HG03378 (cell line): ENCODE measurements around the gene KCTD2.

Source experiments
- ATAC-seq: cut with Tn5 transposase; IDR thresholded peaks from one replicate; pipeline ENCODE4 v1.9.1; 2021; ENCODE audit warnings: mild to moderate bottlenecking, moderate library complexity; ENCODE audit not compliant: unreplicated experiment

The KCTD2 gene

GRCh38 chr17:75094871-75095399 lies 47.9 kb downstream of the KCTD2 start:
- no peak for ATAC-seq

GRCh38 chr17:75096082-75096625 lies 49.1 kb downstream of the KCTD2 start:
- no peak for ATAC-seq

GRCh38 chr17:75097865-75098264 lies 50.8 kb downstream of the KCTD2 start:
- ATAC-seq = no peak

- ATAC-seq = no peak
These were observed 51.8 kb downstream of the KCTD2 start for GRCh38 chr17:75098861-75099260.

GRCh38 chr17:75099881-75100595 lies 53.0 kb downstream of the KCTD2 start:
- ATAC-seq = no peak

GRCh38 chr17:75102385-75102821 lies 55.4 kb downstream of the KCTD2 start:
- ATAC-seq = no peak

- ATAC-seq = no peak
These were observed 56.9 kb downstream of the KCTD2 start for GRCh38 chr17:75103601-75104554.

GRCh38 chr17:75105126-75106080 lies 58.4 kb downstream of the KCTD2 start:
- ATAC-seq = no peak

GRCh38 chr17:75108193-75108592 lies 61.2 kb downstream of the KCTD2 start:
- no peak for ATAC-seq

GRCh38 chr17:75109046-75109406 lies 62.0 kb downstream of the KCTD2 start:
- ATAC-seq = no peak

- peak; percentile 44 for ATAC-seq
These were observed 62.6 kb downstream of the KCTD2 start, which contains the start of gene ARMC7 for GRCh38 chr17:75109407-75110233. TSS of gene ARMC7 (plus strand) at chr17:75109969. CDS start at chr17:75110289, 320 bp downstream.

- ATAC-seq = no peak
These were observed 63.4 kb downstream of the KCTD2 start for GRCh38 chr17:75110234-75110937.

GRCh38 chr17:75111777-75112335 lies 64.8 kb downstream of the KCTD2 start:
- no peak for ATAC-seq

- ATAC-seq = no peak
These were observed 67.0 kb downstream of the KCTD2 start for GRCh38 chr17:75113798-75114551.

- ATAC-seq = no peak
These were observed 67.7 kb downstream of the KCTD2 start for GRCh38 chr17:75114552-75115314.
